ENCODE measurements around the gene MTMR4.
"Not testable (repeated sequence)": the region's sequence is repeated elsewhere in the genome, so short reads cannot be mapped to it uniquely, and the experiment has no call there.

The MTMR4 gene

GRCh38 chr17:58492238-58493121 lies 22.0 kb downstream of the MTMR4 start:
- DNase-seq (ENCODE audit: low read depth in 2 of 2) = no peak

GRCh38 chr17:58491510-58492045 lies 22.9 kb downstream of the MTMR4 start:
- DNase-seq (ENCODE audit: low read depth in 2 of 2) = no peak

GRCh38 chr17:58488428-58488890 lies 26.0 kb downstream of the MTMR4 start:
- DNase-seq (ENCODE audit: low read depth in 2 of 2) = no peak

GRCh38 chr17:58487589-58488427 lies 26.6 kb downstream of the MTMR4 start, which contains the start of gene HSF5:
Gene HSF5, minus strand, starts transcription at chr17:58488408. Its CDS starts 134 bp downstream, at chr17:58488274.
- DNase-seq (ENCODE audit: low read depth in 2 of 2) = peak; percentile 48 to 70

- no peak for DNase-seq (ENCODE audit: low read depth in 2 of 2)
Observed at GRCh38 chr17:58484600-58484999, 29.8 kb downstream of the MTMR4 start.

GRCh38 chr17:58481798-58482197 lies 32.6 kb downstream of the MTMR4 start:
- DNase-seq (ENCODE audit: low read depth in 2 of 2) = not testable (repeated sequence)

- DNase-seq (ENCODE audit: low read depth in 2 of 2) = no peak
Observed at GRCh38 chr17:58480090-58480489, 34.3 kb downstream of the MTMR4 start.

- no peak for DNase-seq (ENCODE audit: low read depth in 2 of 2)
Observed at GRCh38 chr17:58476812-58477211, 37.6 kb downstream of the MTMR4 start.

GRCh38 chr17:58475985-58476384 lies 38.5 kb downstream of the MTMR4 start:
- no peak for DNase-seq (ENCODE audit: low read depth in 2 of 2)

- DNase-seq (ENCODE audit: low read depth in 2 of 2) = no peak
Observed at GRCh38 chr17:58470356-58470755, 44.1 kb downstream of the MTMR4 start.

GRCh38 chr17:58468944-58469343 lies 45.5 kb downstream of the MTMR4 start:
- DNase-seq (ENCODE audit: low read depth in 2 of 2) = no peak

- no peak for DNase-seq (ENCODE audit: low read depth in 2 of 2)
Observed at GRCh38 chr17:58455491-58455890, 58.9 kb downstream of the MTMR4 start.

GRCh38 chr17:58452738-58453137 lies 61.7 kb downstream of the MTMR4 start:
- DNase-seq (ENCODE audit: low read depth in 2 of 2) = no peak

GRCh38 chr17:58447039-58447975 lies 67.1 kb downstream of the MTMR4 start:
- peak; percentile 28 to 32 for DNase-seq (ENCODE audit: low read depth in 2 of 2)

GRCh38 chr17:58446086-58446485 lies 68.4 kb downstream of the MTMR4 start:
- DNase-seq (ENCODE audit: low read depth in 2 of 2) = no peak
